H9 (cell line): ENCODE measurements around the gene PLXND1. TPM values are rescaled to one million over a fixed set of nuclear protein-coding genes. Genes with fewer than 3 reads are reported as not detected.
A peak's percentile ranks its signal among the peaks of the same experiment; 100 is the strongest.

ENCODE experiments used
- DNase-seq: peaks from one replicate; pipeline ENCODE4 v3.0.0-alpha.2; 2017
- H2AFZ ChIP-seq: one replicate; pipeline ENCODE4 v1.6.1; 2013; ENCODE audit warnings: mild to moderate bottlenecking, low read length, control low read depth, moderate library complexity
- H2AK5ac ChIP-seq: 2 replicates; pipeline ENCODE4 v1.6.1; 2013; ENCODE audit warnings: low read length, control low read depth, mixed read lengths; ENCODE audit not compliant: insufficient read length
- H2BK120ac ChIP-seq: one replicate; pipeline ENCODE4 v1.6.1; 2013; ENCODE audit warnings: low read depth, mild to moderate bottlenecking, low read length, control low read depth, inconsistent platforms; ENCODE audit not compliant: poor library complexity, severe bottlenecking
- H2BK12ac ChIP-seq: 2 replicates; pipeline ENCODE4 v1.6.1; 2013; ENCODE audit warnings: low read length, control low read depth, mixed read lengths, low read depth; ENCODE audit not compliant: insufficient read length
- H2BK15ac ChIP-seq: 2 replicates; pipeline ENCODE4 v1.6.1; 2013; ENCODE audit warnings: low read depth, low read length, control low read depth
- H2BK20ac ChIP-seq: one replicate; pipeline ENCODE4 v1.6.1; 2013; ENCODE audit warnings: low read depth, mild to moderate bottlenecking, low read length, control low read depth, inconsistent platforms; ENCODE audit not compliant: poor library complexity, severe bottlenecking
- H2BK5ac ChIP-seq: 2 replicates; pipeline ENCODE4 v1.6.1; 2013; ENCODE audit warnings: low read length, control low read depth, mixed read lengths; ENCODE audit not compliant: insufficient read length
- H3K14ac ChIP-seq: 2 replicates; pipeline ENCODE4 v1.6.1; 2013; ENCODE audit warnings: low read length, control low read depth; ENCODE audit not compliant: insufficient read depth
- H3K18ac ChIP-seq: 2 replicates; pipeline ENCODE4 v1.6.1; 2013; ENCODE audit warnings: low read depth, mild to moderate bottlenecking, mixed read lengths, low read length, control low read depth; ENCODE audit not compliant: insufficient read length
- H3K23ac ChIP-seq: 2 replicates; pipeline ENCODE4 v1.6.1; 2013; ENCODE audit warnings: low read length, control low read depth, mixed read lengths, low read depth; ENCODE audit not compliant: insufficient read length
- H3K23me2 ChIP-seq: 2 replicates; pipeline ENCODE4 v1.6.1; 2013; ENCODE audit warnings: low read depth, mild to moderate bottlenecking, mixed read lengths, low read length, control low read depth; ENCODE audit not compliant: insufficient read length, poor library complexity, severe bottlenecking
- H3K27ac ChIP-seq: 2 replicates; pipeline ENCODE4 v1.5.1; 2013; ENCODE audit warnings: low read length, control low read depth, mixed read lengths, low read depth; ENCODE audit not compliant: insufficient read length
- H3K27me3 ChIP-seq: 2 replicates; pipeline ENCODE4 v1.6.1; 2013; ENCODE audit warnings: low read length, control low read depth, inconsistent platforms; ENCODE audit not compliant: insufficient read depth
- H3K4ac ChIP-seq: 2 replicates; pipeline ENCODE4 v1.6.1; 2013; ENCODE audit warnings: low read depth, mild to moderate bottlenecking, control low read depth, inconsistent platforms, low read length, moderate library complexity
- H3K4me1 ChIP-seq: 2 replicates; pipeline ENCODE4 v1.6.1; 2013; ENCODE audit warnings: low read length, control low read depth, inconsistent platforms; ENCODE audit not compliant: insufficient read depth
- H3K4me2 ChIP-seq: 2 replicates; pipeline ENCODE4 v1.6.1; 2013; ENCODE audit warnings: low read length, control low read depth, mixed read lengths; ENCODE audit not compliant: insufficient read length, insufficient read depth
- H3K56ac ChIP-seq: 2 replicates; pipeline ENCODE4 v1.6.1; 2013; ENCODE audit warnings: low read depth, mild to moderate bottlenecking, mixed read lengths, low read length, control low read depth; ENCODE audit not compliant: insufficient read length
- H3K79me1 ChIP-seq: 2 replicates; pipeline ENCODE4 v1.6.1; 2013; ENCODE audit warnings: low read depth, mild to moderate bottlenecking, moderate library complexity, low read length, control low read depth, inconsistent platforms; ENCODE audit not compliant: insufficient read depth, poor library complexity, severe bottlenecking
- H3K79me2 ChIP-seq: 2 replicates; pipeline ENCODE4 v1.6.1; 2013; ENCODE audit warnings: low read length, control low read depth, inconsistent platforms; ENCODE audit not compliant: insufficient read depth
- H3K9ac ChIP-seq: 2 replicates; pipeline ENCODE4 v1.6.1; 2013; ENCODE audit warnings: low read length, control low read depth, mixed read lengths; ENCODE audit not compliant: insufficient read length; ENCODE audit errors: extremely low read depth
- H3K9me3 ChIP-seq: one replicate; pipeline ENCODE4 v1.6.1; 2013; ENCODE audit warnings: low read depth, low read length, inconsistent platforms; ENCODE audit not compliant: control insufficient read depth
- H3T11ph ChIP-seq: one replicate; pipeline ENCODE4 v1.6.1; 2013; ENCODE audit warnings: mild to moderate bottlenecking, low read length, control low read depth, inconsistent platforms
- H4K20me1 ChIP-seq: one replicate; pipeline ENCODE4 v1.6.1; 2013; ENCODE audit not compliant: control insufficient read depth, insufficient read length, insufficient read depth
- H4K5ac ChIP-seq: 2 replicates; pipeline ENCODE4 v1.6.1; 2013; ENCODE audit warnings: low read depth, mild to moderate bottlenecking, mixed read lengths, low read length, control low read depth; ENCODE audit not compliant: insufficient read length
- H4K8ac ChIP-seq: replicated peaks from 2 replicates; pipeline ENCODE4 v1.6.1; 2013; ENCODE audit warnings: low read length, control low read depth, mixed read lengths, low read depth; ENCODE audit not compliant: insufficient read length
- H4K91ac ChIP-seq: 2 replicates; pipeline ENCODE4 v1.6.1; 2013; ENCODE audit warnings: low read depth, mild to moderate bottlenecking, moderate library complexity, mixed read lengths, low read length, control low read depth; ENCODE audit not compliant: insufficient read length
- H3K27ac Mint-ChIP-seq, 3 experiments: 2 replicates in 2 of 3; 3 replicates in 1 of 3; pipeline ENCODE4 v1.8.0; 2020 to 2021; ENCODE audit warnings: mixed read lengths in 3 of 3, mild to moderate bottlenecking in 1 of 3, moderate library complexity in 1 of 3
- H3K27me3 Mint-ChIP-seq: 2 replicates; pipeline ENCODE4 v1.8.0; 2021; ENCODE audit warnings: low read depth, mild to moderate bottlenecking, moderate library complexity, mixed read lengths
- H3K36me3 Mint-ChIP-seq, 3 experiments: 2 replicates in 2 of 3; 3 replicates in 1 of 3; pipeline ENCODE4 v1.8.0; 2020 to 2021; ENCODE audit warnings: low read depth in 3 of 3, mixed read lengths in 3 of 3; ENCODE audit not compliant: insufficient read depth in 1 of 3
- H3K4me1 Mint-ChIP-seq, 2 experiments: 2 replicates each; pipeline ENCODE4 v1.8.0; 2020; ENCODE audit warnings: mixed read lengths in 2 of 2
- H3K4me3 Mint-ChIP-seq, 2 experiments: 2 replicates in 1 of 2; 3 replicates in 1 of 2; pipeline ENCODE4 v1.8.0; 2020 to 2021; ENCODE audit warnings: mild to moderate bottlenecking in 2 of 2, mixed read lengths in 2 of 2, moderate library complexity in 1 of 2
- H3K9me3 Mint-ChIP-seq, 2 experiments: 2 replicates in 1 of 2; 3 replicates in 1 of 2; pipeline ENCODE4 v1.8.0; 2020; ENCODE audit warnings: mild to moderate bottlenecking in 2 of 2, mixed read lengths in 2 of 2, moderate library complexity in 1 of 2
- CTCF ChIP-seq: fragments of 200-600 bp; sonication (generic); conservative IDR thresholded peaks from 3 replicates; pipeline ENCODE4 v1.8.0; 2021; ENCODE audit warnings: antibody characterized with exemption, mild to moderate bottlenecking
- WGBS: extraction: QIAGEN DNeasy Blood & Tissue Kit; methylation state at CpG from one replicate; pipeline ENCODE4 v1.1.7; 2013; ENCODE audit warnings: missing lambda C conversion rate, low lambda C conversion rate, mixed read lengths; ENCODE audit not compliant: insufficient read length; ENCODE audit errors: extremely low coverage; 5-methylcytosine and 5-hydroxymethylcytosine counted together
- total RNA-seq: library from RNA; stranded (reverse); gene quantifications from 2 replicates; pipeline ENCODE4 v1.2.1, GENCODE V29; 2021

PLXND1 gene
- total RNA-seq, 1 experiment from 2014 or later, result 50.9 TPM

- Mint-ChIP-seq H3K9me3 (no peaks in the 10 kb centered on the region; a peak in 1 of 5 replicates), H3K27ac (peak overlapping the region in 2 of 3 experiments; percentile 89 to 92; a peak in 4 of 7 replicates), H3K36me3 (no peaks in the 10 kb centered on the region; a peak in 1 of 7 replicates), H3K27me3 (no peaks in the 10 kb centered on the region), H3K4me3 (peak overlapping the region; percentile 33 to 67), H3K4me1 (peaks cover 49 to 71% of the 10 kb centered on the region in 2 experiments)
- Histone ChIP-seq H3K9me3 (no peaks in the 10 kb centered on the region), H2BK15ac (no peak overlapping the region), H4K91ac (no peak overlapping the region), H2BK120ac (no peak overlapping the region), H3K9ac (no peak overlapping the region), H3K4me1 (peaks cover 12% of the 10 kb centered on the region; the same call in 1 of the 2 replicates), H3K23ac (no peak overlapping the region), H4K8ac (no peak overlapping the region), H3K23me2 (no peaks in the 10 kb centered on the region), H2AFZ (no peak overlapping the region), H3K18ac (no peak overlapping the region), H3K56ac (no peak overlapping the region), H3K79me2 (no peaks in the 10 kb centered on the region), H4K20me1 (no peaks in the 10 kb centered on the region), H3T11ph (no peak overlapping the region), H2BK5ac (no peak overlapping the region), H2AK5ac (no peak overlapping the region), H4K5ac (no peak overlapping the region), H2BK20ac (no peak overlapping the region), H3K27me3 (no peaks in the 10 kb centered on the region), H3K4ac (no peak overlapping the region), H3K27ac (no peak overlapping the region), H2BK12ac (no peak overlapping the region), H3K79me1 (no peaks in the 10 kb centered on the region), H3K4me2 (peak overlapping the region; percentile 28), H3K14ac (no peak overlapping the region)
- TF ChIP-seq CTCF, result 0 out of 3 replicates have a peak, but pooled peaks have one; percentile 19
- peak; percentile 56 for DNase-seq
- no CpG with 5 or more reads among the region's 8 CpGs for WGBS
Measured at GRCh38 chr3:129593230-129593594, 13.3 kb downstream of the PLXND1 start.
